Activated CD4-positive, alpha-beta T cell treated with anti-CD3 and anti-CD28 coated beads for 1 hour (primary cell): ENCODE measurements around the gene FLOT2.
"Not testable (repeated sequence)": the region's sequence is repeated elsewhere in the genome, so short reads cannot be mapped to it uniquely, and the experiment has no call there.

Experiments
- DNase-seq: peaks from one replicate; pipeline ENCODE4 v3.0.0-alpha.2; 2020

The FLOT2 gene

DNA sequence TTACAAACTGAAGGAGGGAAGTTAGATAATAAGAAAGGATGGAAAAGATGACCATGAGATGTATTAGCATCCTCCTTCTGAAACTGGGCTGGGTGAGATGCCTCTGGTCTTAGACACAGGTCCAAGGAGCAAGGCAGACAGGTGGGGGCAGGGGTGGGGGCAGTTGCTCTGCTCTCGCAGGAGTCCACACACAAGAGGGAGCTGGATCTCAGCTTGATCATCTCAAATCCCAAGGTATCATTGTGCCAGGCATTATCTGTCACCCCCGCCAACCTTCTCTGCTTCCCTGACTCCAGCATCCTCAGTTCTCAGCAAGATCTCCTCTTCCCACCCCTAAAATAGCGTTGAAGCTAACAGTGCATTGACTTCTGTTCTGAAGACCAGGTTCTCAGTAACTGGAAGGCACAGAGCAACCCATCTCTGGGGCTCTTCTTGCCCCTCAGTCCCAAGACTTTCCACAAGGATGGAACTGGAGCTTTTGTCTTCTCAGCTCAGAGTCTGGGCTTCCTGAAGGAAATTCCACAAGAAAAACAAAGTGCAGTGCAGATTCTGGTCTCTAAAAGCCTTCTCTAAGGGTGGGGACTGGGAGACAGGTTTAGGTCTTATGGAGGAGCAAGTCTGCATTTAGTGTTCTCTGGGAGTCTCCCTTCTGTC is 1.6 kb downstream of the FLOT2 start:
- DNase-seq = no peak

DNA sequence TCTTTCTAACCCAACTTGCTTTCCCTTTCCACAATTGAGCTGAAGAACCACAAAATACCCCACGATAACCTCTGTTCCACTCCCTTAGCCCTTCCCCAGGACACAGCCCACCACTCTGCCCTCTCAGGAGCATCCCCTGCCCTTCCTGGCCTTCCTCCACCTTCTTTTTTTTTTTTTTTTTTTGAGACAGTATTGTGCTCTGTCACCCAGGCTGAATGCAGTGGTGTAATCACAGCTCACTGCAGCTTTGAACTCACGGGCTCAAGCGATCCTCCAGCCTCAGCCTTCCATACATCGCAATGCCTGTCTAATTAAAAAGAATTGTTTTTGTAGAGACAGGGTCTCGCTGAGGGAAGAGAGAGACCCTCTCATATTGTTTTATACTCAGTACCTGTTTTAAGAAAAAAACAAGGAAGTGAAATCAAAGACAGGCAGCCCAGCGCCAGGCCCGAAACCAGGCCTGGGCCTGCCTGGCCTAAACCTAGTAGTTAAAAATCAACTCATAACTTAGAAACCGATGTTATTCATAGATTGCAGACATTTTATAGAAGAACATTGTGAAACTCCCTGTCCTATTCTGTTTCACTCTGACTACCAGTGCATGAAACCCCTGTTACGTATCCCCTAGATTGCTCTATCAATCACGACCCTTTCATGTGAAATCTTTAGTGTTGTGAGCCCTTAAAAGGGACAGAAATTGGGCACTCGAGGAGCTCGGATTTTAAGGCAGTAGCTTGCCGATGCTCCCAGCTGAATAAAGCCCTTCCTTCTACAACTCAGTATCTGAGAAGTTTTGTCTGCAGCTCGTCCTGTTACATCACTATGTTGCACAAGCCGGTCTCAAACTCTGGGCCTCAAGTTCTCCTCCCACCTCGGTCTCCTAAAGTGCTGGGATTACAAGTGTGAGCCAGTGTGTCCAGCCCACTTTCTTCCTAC is 4.0 kb downstream of the FLOT2 start:
- not testable (repeated sequence) for DNase-seq

DNA sequence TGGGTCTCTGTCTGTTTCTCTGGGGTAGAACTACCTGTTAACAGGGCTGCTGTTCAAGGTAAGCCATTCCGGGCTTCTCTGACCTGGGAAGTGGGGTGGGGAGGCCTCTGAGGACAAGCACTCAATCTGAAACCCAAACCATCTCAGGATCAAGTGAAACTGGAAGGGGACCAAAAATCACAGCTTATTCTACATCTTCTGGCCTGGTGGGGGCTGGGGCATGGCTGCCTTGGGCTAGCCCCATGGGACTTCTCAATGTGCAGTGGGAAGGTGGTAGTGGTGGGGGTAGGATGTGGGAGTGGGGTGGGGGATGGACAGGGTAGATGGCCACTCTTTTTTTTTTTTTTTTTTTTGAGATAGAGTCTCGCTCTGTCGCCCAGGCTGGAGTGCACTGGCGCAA is 5.5 kb downstream of the FLOT2 start:
- DNase-seq = no peak

DNA sequence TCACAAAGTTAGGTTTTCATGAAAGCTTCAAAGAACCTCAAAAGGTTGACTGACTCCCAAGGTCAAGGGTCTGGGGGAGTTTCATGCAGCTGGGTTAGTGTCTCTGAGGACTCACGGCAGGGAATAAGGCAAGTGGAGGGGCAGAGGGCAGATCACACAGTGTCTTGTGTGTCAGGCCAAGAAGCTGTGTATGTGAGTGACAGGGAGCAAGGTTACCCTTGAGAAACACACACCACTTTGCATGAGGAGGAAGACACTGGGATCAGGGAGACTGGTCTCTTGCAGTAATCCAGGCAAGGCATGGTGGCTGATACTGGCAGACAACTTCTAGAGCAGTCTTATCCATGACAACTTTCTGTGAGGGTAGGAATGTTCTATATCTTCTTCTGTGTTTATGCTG is 6.3 kb downstream of the FLOT2 start:
- DNase-seq = no peak

DNA sequence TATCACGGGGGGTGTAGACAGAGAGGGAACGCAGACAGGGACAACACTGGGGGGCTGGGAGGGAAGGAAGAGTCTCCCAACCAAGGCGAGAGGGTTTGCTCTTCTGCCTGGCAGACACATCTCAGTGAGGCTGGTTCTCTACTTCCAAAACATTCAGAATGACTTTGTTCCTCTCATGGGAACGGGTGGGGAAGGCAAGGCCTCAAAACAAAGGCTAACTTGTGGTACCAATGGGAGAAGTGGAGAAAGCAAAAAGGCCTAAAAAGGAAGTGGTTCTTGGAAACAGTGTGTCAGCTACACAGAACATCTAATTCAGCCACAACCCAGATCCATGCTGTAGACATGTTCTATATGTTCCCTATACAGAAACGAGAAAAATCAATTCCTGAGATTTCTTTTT is 7.5 kb downstream of the FLOT2 start:
- no peak for DNase-seq

DNA sequence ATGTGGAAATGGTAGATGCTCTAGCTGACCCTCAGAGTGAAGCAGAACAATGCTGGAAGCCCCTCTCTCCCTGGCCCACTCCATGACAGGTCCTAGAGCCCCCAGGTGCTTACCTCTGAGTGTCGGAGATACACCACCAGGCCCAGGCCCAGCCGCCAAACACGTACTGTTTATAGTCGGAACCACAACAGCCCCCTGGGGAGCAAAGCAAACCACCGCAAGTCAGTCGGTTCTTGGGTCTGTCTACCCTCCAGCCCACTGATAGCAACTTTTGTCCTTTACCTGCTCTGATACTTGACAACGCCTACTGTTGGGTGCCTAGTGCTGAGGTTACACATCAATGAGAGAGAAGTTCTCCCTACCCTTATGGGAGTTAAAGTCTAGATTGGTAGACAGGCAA is 8.7 kb downstream of the FLOT2 start:
- no peak for DNase-seq

DNA sequence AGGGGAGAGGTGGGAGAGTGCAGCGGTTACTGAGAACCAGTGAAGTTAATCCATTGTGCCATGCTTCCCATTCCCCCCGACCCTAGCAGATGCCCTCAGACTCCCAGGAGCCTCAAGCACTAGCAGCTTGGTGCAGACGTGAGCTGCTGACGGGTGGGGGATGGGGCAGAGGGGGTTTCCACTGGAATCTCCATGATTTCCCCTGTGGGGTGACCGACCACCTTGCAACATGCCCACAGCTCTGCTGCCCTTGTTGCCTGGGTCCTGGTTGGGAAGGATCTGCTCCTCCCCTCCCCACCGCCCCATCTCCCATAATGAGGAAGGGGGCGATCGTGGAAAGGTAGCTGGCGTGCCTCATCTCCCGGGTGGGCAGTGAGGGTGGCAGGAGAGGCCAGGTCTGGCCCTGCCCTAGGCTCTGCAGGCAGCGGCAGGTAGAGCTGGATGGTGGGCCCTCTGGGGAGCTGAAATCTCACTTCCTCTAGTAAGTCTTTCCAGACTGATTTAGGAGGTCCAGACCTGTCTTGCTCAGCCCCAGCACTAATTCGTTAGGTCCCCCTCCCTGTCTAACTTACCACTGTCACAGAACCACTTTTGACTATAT is 9.6 kb downstream of the FLOT2 start:
- DNase-seq = no peak

DNA sequence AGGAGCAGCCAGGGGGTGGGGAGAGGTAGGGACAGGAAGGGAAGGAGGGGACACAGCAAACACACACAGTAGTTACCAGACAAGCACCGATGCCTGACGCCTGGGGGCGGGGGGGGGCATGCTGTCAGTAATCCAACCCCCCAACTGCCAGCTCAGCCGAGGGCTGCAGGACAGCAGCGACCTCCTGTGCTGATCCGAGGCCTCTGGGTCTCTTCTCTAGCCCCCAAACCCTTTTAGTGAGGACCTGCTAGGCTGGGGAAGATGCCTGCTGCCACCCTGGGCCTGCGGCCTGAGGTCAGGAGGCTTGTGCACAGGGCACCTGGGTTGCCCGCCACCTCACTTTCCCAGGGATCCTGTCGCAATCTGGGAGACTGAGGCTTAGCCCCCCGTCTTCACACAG is 11.6 kb downstream of the FLOT2 start:
- DNase-seq = no peak

DNA sequence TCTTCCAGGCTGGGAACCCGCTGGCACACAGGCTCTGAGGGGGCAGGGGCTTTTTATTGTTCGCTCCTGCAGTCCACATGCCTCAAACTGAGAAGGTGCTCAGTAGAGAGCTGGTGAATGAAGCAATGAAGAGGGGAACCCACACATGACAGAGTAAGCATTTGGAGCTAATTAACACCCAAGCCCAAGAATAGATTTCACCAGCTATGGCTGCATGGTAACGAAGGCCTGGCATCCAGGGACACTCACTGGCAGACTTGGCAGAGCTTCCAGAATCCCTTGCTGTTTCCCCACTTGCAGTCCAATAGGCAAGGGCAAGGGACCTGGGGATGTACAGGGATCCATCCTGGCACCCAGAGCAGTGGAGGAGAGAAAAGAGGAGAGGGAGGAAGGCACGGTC is 12.2 kb downstream of the FLOT2 start:
- no peak for DNase-seq

DNA sequence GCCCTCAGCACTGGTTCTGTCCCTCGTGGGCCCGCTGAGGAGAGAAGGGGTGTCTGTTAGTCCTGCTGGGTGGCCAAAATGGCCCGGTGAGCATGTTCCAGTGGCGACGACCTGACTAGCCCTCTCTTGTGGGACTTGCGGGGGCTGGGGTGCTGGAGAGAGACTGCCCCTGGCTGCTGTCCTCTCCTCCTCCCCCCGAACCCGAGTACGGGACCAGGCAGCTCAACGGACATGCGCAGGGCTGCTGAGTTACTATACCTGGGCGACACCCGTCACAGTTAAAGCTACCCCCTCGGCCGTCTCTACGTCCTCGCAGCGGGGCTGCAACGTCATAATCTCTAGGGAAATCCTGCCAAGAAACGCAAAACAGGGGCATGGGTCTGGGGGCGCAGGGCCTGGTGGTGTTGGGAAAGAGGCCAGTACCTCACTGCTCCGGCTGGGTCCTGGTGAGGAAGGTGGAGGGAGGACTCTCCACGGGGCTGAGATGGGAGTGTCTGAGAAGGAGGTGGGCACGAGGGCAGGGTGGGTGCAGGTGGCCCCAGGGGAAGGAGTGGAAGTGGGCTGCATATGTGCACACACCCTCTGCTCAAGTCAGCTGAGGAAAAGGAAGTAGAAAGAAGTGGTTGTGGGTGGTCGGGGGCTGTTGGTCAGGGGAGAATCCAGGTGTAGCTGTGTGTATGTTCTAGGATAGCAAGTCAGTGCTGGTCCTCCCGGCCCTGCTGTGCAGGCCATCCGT is 13.4 kb downstream of the FLOT2 start:
- no peak for DNase-seq

DNA sequence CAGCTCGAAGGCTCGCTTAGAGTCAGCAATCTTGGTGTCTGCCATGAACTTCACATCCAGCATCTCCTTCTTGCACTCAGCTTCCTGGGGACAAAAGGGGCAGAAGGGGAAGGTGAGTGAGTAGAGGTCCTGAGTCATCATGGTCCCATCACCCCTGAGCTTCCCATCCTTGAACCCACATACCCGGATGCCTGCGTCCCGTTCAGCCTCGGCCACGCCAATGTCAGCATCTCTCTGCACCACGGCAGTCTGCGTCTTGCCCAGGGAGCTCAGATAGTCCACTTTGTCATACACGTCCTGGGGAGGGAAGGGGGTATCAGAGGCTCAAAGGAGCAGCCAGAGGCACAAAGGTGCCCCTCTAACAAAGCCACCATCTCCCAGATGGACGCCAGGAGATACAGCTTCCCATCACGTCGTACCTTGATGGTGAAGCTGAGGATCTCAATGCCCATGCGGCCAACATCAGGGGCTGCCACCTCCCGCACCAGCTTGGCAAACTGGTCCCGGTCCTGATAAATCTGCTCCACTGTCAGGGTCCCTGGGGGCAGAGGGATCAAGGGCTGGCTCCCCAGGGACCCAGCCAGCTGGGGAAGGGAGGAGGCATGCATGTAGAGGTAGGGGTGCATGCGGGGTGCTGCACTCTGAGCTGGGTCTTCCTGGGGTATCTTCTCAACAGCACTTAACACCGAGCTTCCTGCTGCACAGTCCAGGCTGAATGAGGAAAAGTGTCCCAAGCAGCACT is 15.2 kb downstream of the FLOT2 start:
- DNase-seq = no peak

DNA sequence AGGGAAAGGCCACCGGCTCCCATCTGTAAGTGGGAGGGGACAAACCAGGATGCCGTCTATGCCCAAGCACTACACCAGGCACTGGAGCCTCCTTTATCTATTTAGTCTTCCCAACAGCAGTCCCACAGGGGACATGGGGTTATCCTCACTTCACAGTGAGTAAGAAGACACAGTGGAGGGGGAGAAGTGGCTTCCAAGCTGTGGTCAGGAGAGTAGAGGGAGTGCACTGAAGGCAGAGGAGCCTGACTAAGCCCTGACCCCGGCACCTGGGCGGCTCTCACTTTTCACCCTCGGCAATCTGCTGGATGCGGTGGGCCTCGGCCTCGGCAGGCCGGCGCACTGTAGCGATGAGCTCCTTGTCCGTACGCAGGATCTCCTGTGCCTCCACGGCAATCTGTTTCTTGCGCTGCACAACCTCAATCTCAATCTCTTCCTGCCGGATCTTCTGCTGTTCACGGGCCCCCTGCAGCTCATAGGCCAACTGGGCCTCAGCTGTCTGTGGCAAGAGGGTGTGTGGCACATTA is 15.9 kb downstream of the FLOT2 start:
- no peak for DNase-seq

DNA sequence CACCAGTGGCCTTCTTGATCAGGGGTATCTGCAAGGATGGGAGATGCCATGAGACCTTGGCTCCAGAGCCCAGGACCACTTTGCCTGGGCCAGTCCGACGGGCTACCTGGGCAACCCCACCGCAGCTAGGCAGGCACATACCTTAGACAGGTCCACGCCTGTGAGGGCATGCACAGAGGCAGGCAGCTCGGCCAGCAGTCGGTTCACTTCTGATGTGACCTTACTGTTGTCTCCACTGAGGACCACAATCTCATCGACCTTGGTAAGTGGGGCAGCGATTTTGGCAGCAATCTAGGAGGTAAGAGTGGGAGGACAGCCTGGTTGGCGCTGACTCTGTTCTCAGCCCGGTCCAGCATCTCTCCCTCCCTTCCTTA is 17.0 kb downstream of the FLOT2 start:
- DNase-seq = no peak

DNA sequence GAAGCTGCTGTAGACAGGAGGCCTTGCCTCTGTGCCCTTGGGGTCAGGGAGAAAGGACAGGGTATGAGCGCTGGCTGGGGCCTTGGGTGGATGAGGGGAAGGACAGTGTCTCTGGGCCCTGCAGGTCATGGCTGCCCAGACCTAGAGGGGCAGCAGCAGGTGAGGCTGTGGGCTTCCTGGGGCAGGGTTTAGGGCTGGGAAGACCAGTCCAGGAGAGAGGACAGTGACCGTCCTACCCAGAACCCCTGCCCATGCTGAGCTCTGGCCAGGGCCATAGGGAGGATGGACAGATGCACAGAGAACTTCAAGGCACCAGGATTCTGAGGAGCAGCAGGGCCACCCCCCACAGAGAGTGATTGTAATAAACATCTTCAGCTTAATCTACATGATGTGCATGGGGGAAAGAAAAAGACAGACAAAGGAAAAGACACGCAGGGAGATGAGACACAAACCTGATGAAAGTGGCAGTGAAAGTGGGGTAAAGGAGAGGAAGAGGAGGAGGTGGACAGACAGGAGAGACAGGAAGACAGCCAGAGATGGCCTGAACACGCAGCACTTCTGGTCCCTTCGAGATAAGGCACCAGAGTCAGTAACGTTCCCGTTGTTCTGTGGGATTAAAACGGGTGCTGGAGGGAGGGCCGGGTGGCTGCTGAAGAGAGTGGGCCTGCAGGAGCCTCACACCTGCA is 17.5 kb downstream of the FLOT2 start:
- no peak for DNase-seq

DNA sequence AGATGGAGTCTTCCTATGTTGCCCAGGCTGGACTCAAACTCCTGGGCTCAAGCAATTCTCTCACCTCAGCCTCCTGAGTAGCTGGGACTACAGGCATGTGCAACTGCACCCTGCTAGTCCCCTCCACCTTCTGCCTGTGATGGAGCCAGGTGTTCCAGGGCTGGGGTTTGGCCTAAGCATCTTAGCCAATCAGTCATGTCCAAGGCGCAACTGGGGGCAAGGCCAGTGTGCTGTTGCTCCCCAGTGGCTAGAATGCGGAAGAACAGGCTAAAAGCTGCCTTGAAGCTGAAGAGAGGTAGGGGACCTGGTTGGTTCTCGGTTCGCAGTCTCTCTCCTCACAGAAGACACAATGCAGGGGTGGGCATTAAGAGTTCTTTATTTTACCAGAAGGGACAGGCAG is 18.6 kb downstream of the FLOT2 start:
- no peak for DNase-seq

DNA sequence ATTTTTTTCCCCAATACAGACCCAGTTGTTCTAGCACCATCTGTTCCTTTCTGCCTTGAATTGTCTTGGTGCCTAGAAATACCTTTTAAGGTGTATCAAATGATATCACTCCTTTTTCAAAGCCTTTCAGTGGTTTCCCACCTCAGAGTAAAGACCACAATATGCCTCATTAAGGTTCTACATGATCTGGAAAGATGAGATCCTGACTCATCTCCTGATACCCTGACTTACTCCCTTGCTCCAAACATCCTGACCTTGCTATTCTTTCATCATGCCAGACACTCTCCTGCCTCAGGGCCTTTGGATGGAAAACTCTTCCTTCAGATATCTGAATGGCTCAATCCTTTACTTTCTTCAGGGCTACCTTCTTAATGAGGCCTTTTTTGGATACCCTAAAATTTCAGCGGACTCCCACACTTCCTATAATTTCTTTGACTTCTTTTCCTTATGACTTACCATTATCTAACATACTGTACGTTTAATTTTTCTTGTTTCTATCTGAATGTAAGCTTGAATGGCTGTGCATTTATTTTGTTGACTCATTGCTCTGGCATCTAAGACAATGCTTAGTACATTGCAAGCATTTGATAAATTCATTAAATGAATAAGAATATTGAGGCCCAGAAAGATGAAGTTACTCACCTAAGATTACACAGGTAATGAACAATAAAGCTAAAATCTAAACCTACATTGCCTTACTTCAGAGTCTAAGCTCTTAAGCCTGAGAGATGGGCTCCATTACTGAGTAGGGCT is 19.2 kb downstream of the FLOT2 start:
- DNase-seq = no peak

DNA sequence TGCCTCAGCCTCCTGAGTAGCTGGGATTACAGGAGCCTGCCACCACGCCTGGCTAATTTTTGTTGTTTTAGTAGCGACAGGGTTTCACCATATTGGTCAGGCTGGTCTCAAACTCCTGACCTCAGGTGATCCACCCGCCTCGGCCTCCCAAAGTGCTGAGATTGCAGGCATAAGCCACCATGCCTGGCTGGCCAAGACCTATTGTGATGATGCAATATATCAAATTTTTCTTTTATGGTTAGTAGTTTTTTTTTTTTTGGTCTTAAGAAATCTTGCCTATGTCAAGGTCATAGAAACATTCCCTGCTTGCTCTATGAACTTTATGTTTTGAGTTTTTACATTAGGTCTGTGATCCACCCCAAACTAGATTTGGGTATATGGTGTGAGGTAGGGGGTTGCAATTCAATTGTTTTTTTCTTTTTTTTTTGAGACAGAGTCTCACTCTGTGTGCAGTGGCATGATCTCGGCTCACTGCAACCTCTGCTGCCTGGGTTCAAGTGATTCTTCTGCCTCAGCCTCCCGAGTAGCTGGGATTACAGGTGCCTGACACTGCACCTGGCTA is 20.3 kb downstream of the FLOT2 start:
- not testable (repeated sequence) for DNase-seq

DNA sequence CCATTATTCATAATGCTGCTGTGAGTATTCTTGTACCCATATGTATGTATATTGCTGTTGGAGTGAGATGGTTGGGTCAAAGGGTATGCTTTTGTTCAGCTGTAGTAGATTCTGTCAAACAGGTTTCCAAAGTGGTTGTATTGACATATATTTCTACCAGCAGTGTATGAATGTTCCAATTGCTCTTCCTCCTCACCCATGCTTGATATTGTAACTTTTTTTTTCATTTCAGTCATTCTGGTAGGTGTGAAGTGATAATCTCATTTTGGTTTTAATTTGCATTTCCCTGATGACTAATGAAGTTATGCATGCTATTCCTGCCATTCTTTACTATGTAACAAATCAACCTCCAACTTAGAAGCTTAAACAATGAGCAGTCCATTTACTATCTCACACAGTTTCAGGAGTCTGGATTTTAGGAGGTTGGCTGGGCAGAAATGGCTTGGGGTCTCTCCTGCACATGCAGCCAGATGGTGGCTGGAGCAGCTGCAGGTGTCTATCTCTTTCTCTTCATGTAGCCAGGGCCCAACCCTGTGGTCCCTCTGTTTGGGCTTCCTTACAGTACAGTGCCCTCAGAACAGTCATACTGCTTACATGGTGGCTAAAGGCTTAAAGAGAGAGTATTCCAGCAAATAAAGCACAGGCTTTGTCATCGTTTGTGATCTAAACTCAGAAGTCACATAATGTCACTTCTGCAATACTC is 21.5 kb downstream of the FLOT2 start:
- no peak for DNase-seq

DNA sequence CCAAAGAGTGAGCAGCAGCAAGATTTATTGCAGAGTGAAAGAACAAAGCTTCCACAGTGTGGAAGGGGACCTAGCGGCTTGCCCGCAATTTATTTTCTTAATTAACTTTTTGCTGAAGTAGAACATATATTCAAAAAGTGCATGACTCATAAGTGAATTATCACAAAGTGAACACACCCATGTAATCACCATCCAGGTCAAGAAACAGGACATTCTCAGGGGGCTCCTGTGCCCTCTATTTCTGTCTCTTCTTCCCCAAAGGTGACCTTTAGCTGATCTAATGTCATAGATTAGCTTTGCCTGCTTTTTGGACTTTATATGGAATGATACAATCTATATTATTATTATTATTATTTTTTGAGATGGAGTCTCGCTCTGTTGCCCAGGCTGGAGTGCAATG is 22.8 kb downstream of the FLOT2 start:
- DNase-seq = no peak

DNA sequence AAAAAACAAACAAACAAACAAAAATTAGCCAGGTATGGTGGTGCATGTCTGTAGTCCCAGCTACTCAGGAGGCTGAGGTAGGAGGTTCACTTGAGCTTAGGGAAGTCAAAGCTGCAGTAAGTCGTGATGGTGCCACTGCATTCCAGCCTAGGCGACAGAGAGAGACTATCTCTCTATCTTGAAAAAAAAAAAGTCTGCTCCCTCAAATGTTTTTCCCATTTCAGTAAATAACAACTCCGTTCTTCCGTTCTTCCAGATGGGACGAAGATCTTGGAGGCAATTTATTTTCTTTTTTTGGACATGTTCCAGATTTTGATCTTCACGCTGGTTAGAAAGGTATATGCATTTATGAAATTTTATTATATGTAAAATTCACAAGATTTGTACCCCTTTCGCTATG is 23.7 kb downstream of the FLOT2 start:
- no peak for DNase-seq
